Fibroblast of mammary gland (primary cell): Measurements from ENCODE around the gene VNN1.

Experiments used
- DNase-seq: peaks from one replicate; pipeline ENCODE4 v3.0.0-alpha.2; 2010; ENCODE audit warnings: low read depth
- H3K4me3 ChIP-seq: 2 replicates; pipeline ENCODE4 v1.5.1; 2011; ENCODE audit warnings: low read depth, mild to moderate bottlenecking, low read length, moderate library complexity; ENCODE audit not compliant: control insufficient read depth
- TF ChIP-seq, protein P1 (sequence below): conservative IDR thresholded peaks from 2 replicates; pipeline ENCODE4 v1.5.1; 2011; ENCODE audit warnings: low read depth, low read length, inconsistent platforms; ENCODE audit not compliant: control insufficient read depth, insufficient read depth

The VNN1 gene

DNA sequence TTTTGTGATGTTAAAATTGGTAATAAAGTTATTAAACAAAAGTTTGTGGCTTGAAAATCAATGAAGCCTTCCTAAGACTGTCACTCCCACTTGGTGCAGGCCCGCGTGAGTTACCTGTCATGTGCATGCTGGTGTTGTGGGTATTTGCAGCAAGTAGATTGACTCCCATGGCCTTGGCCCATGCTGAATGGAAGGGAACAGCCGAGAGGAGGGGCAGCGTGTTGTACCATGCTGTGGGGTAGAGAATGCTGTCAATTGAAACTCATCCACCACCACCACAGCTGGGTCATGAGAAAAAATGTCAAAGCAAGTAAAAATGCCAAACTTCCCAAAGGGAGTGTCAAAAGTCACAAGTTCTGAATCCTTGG lies 12.7 kb upstream of the VNN1 start:
- TF ChIP-seq, protein P1, sequence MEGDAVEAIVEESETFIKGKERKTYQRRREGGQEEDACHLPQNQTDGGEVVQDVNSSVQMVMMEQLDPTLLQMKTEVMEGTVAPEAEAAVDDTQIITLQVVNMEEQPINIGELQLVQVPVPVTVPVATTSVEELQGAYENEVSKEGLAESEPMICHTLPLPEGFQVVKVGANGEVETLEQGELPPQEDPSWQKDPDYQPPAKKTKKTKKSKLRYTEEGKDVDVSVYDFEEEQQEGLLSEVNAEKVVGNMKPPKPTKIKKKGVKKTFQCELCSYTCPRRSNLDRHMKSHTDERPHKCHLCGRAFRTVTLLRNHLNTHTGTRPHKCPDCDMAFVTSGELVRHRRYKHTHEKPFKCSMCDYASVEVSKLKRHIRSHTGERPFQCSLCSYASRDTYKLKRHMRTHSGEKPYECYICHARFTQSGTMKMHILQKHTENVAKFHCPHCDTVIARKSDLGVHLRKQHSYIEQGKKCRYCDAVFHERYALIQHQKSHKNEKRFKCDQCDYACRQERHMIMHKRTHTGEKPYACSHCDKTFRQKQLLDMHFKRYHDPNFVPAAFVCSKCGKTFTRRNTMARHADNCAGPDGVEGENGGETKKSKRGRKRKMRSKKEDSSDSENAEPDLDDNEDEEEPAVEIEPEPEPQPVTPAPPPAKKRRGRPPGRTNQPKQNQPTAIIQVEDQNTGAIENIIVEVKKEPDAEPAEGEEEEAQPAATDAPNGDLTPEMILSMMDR: no peak

DNA sequence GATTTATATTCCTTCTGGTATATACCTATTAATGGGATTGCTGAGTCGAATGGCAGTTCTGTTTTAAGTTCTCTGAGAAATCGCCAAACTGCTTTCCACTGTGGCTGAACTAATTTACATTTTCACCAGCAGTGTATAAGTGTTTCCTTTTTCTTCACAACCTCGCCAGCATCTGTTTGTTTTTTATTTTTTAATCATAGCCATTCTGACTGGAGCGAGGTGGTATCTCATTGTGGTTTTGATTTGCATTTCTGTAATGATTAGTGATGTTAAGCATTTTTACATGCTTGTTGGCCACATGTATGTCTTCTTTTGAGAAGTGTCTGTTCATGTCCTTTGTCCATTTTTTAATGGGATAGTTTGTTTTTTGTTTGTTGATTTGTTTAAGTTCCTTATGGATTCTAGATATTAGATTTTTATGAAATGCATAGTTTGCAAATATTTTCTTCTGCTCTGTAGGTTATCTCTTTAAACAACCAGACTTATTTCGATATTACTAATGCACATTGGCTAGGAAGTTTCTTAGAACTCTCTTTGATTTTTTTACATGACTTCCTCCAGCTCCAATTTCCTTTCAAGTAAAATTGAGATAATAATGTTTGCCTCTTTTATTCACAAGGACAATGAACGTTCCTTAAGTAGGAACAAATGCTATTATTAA lies 12.2 kb upstream of the VNN1 start:
- no peak overlapping the region for H3K4me3 ChIP-seq
- DNase-seq: no peak
- TF ChIP-seq, protein P1: no peak

More for the DNA sequence above, 12.7 kb upstream of the VNN1 start:
- H3K4me3 ChIP-seq: no peak overlapping the region
- no peak for DNase-seq

DNA sequence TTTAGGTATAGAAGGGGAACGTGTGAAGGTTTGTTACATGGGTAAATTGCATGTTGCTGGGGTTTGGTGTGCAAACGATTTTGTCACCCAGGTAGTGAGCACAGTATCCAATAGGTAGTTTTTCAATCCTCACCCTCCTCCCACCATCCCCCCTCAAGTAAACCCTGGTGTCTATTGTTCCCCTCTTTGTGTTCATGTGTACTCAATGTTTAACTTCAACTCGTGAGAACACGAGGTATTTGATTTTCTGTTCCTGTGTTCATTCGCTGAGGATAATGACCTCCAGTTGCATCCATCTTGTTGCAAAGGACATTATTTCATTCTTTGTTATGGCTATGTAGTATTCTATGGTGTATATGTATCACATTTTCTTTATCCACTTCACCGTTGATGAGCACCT lies 11.6 kb upstream of the VNN1 start:
- TF ChIP-seq, protein P1: no peak
- no peak for DNase-seq
- no peak overlapping the region for H3K4me3 ChIP-seq

DNA sequence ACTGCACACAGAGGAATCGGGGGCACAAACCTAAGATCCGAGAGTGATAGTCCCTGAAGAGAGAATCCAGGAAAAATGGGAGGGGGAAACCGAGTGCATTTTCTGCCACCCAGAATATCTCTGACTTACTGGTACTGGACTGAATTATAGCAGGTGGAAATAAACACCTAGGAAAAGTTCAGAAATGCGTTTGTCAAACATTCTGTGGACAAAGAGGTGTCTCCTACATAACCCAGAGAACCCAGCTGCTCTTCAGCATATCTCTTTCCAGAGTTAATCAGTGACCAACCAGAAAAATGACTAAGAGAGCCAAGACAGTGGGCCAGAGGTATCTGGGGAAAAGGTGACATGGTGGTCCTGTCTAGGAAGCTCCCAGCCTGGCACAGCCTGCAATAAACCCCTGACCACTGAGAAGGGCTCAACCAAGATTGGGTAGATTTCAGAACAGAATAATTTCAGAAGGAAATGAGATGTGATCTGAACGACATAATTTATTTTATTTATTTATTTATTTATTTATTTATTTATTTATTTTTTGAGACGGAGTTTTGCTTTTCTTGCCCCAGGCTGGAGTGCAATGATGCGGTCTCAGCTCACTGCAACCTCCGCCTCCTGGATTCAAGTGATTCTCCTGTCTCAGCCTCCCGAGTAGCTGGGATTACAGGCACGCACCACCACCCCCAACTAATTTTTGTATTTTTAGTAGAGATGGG lies 6.0 kb upstream of the VNN1 start:
- TF ChIP-seq, protein P1: no peak
- DNase-seq: no peak
- H3K4me3 ChIP-seq: no peak overlapping the region

DNA sequence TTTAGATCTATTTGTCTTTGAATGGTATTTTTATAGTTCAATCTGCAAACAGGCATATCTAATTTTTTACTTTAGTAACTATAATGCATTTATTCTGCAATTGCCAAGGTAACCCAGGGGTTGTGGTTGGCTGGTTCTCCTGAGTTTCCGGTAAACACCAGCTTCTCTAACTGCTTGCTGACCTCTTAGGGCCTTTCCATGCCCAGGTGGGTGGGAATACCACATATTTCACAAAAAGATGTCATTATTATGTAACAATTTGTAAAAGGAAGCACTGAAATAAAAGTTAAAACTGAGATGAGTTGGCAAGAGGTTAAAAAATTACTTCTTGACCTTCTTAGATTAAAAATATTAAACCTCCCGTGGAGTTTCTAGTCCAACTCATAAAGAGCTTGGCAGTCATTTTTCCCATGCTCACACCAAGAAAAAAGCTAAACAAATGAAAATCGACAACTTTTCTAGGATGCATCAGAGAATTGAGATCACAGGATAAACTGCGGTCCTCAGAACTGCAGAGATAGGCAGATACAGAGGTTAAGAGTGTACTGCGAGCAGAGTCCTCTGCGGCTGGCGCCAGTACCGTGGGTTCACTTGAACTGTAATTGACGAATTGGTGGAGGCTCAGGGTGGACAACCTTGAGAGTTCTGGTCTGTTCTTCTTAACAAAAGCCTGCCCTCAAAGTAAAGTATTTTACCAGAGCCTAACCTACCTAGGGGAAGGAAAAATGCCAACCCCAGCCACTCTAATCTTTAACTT lies 2.2 kb upstream of the VNN1 start:
- no peak for DNase-seq
- H3K4me3 ChIP-seq: no peak overlapping the region
- TF ChIP-seq, protein P1: no peak

DNA sequence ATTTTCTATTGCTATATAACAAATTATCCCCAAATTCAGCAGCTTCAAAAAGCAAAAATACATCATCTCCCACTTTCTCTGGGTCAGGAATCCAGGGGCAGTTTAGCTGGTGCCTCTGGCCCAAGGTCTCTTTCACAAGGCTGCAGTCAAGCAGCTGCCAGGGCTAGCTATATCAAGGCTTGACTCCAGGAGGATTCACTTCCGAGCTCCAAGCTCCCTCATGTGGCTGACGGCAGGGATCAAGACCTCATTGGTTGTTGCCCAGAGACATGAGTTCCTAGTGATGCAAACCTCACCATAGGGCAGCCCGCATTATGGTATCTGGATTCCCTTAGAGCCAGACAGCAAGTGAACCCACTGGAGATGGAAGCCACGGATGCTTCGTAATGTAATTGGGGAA lies 1.3 kb upstream of the VNN1 start:
- TF ChIP-seq, protein P1: peak; percentile 48
- DNase-seq: peak; percentile 71

More for the DNA sequence above, 1.3 kb upstream of the VNN1 start:
- no peak overlapping the region for H3K4me3 ChIP-seq
